Memory B cell (primary cell): ENCODE data around the gene CCDC88B.
"Not testable (repeated sequence)": the region's sequence is repeated elsewhere in the genome, so short reads cannot be mapped to it uniquely, and the experiment has no call there.

ENCODE experiments used
- ATAC-seq: fragments of 150-1000 bp; cut with Tn5 transposase; 2 replicates; pipeline ENCODE4 v1.10.0; 2021; ENCODE audit warnings: low read depth, mild to moderate bottlenecking, moderate library complexity
- DNase-seq, 2 donors: peaks; one replicate each; pipeline ENCODE4 v3.0.0; 2022; ENCODE audit warnings: low spot score in 2 of 2
- H3K27ac Mint-ChIP-seq: one replicate; pipeline ENCODE4 v1.8.0; 2022; ENCODE audit warnings: mild to moderate bottlenecking, moderate library complexity, mixed read lengths
- H3K27me3 Mint-ChIP-seq: one replicate; pipeline ENCODE4 v1.8.0; 2022; ENCODE audit warnings: mixed read lengths
- H3K36me3 Mint-ChIP-seq: one replicate; pipeline ENCODE4 v1.8.0; 2022; ENCODE audit warnings: mild to moderate bottlenecking, mixed read lengths
- H3K4me1 Mint-ChIP-seq: one replicate; pipeline ENCODE4 v1.8.0; 2022; ENCODE audit warnings: mixed read lengths
- H3K4me3 Mint-ChIP-seq: one replicate; pipeline ENCODE4 v1.8.0; 2022; ENCODE audit warnings: mild to moderate bottlenecking, moderate library complexity, mixed read lengths
- H3K9me3 Mint-ChIP-seq: one replicate; pipeline ENCODE4 v1.8.0; 2022; ENCODE audit warnings: mixed read lengths

CCDC88B gene

GRCh38 chr11:64322925-64323260 lies 17.1 kb upstream of the CCDC88B start:
- DNase-seq = no peak
- no peaks in the 10 kb centered on the region for H3K9me3 Mint-ChIP-seq
- peaks cover 9% of the 10 kb centered on the region for H3K4me1 Mint-ChIP-seq
- peaks cover 9% of the 10 kb centered on the region for H3K36me3 Mint-ChIP-seq
- no peaks in the 10 kb centered on the region for H3K27me3 Mint-ChIP-seq
- no peak overlapping the region for H3K4me3 Mint-ChIP-seq
- no peak for ATAC-seq
- peak overlapping the region; percentile 38 for H3K27ac Mint-ChIP-seq

GRCh38 chr11:64323373-64323772 lies 16.6 kb upstream of the CCDC88B start:
- no peak overlapping the region for H3K4me3 Mint-ChIP-seq
- H3K27ac Mint-ChIP-seq = peak overlapping the region; percentile 38
- H3K27me3 Mint-ChIP-seq = no peaks in the 10 kb centered on the region

GRCh38 chr11:64323984-64324383 lies 16.0 kb upstream of the CCDC88B start:
- H3K4me1 Mint-ChIP-seq, ATAC-seq, H3K36me3 Mint-ChIP-seq, H3K9me3 Mint-ChIP-seq, H3K4me3 Mint-ChIP-seq, DNase-seq, H3K27me3 Mint-ChIP-seq: not testable (repeated sequence)
- peak overlapping the region; percentile 19 for H3K27ac Mint-ChIP-seq

More at GRCh38 chr11:64323373-64323772, 16.6 kb upstream of the CCDC88B start:
- DNase-seq (no peak), ATAC-seq (no peak)
- Mint-ChIP-seq H3K36me3 (peaks cover 9% of the 10 kb centered on the region), H3K4me1 (peaks cover 6% of the 10 kb centered on the region), H3K9me3 (no peaks in the 10 kb centered on the region)

- Mint-ChIP-seq H3K4me1 (no peaks in the 10 kb centered on the region), H3K27ac (no peak overlapping the region), H3K36me3 (peaks cover 9% of the 10 kb centered on the region)
These were observed 15.1 kb upstream of the CCDC88B start for GRCh38 chr11:64324692-64325469.

GRCh38 chr11:64327375-64327774 lies 12.6 kb upstream of the CCDC88B start:
- Mint-ChIP-seq H3K27me3 (no peaks in the 10 kb centered on the region), H3K4me3 (no peak overlapping the region), H3K4me1 (peaks cover 11% of the 10 kb centered on the region), H3K36me3 (no peaks in the 10 kb centered on the region), H3K27ac (no peak overlapping the region), H3K9me3 (no peaks in the 10 kb centered on the region)
- no peak for DNase-seq
- ATAC-seq = no peak

More at GRCh38 chr11:64324692-64325469, 15.1 kb upstream of the CCDC88B start:
- ATAC-seq (no peak), DNase-seq (no peak)
- H3K27me3 Mint-ChIP-seq = no peaks in the 10 kb centered on the region
- no peaks in the 10 kb centered on the region for H3K9me3 Mint-ChIP-seq
- no peak overlapping the region for H3K4me3 Mint-ChIP-seq

- Mint-ChIP-seq H3K4me1 (peaks cover 11% of the 10 kb centered on the region), H3K36me3 (no peaks in the 10 kb centered on the region), H3K4me3 (no peak overlapping the region), H3K9me3 (no peaks in the 10 kb centered on the region), H3K27ac (no peak overlapping the region), H3K27me3 (no peaks in the 10 kb centered on the region)
- DNase-seq (no peak), ATAC-seq (no peak)
These were observed 12.0 kb upstream of the CCDC88B start for GRCh38 chr11:64327993-64328392.

GRCh38 chr11:64330888-64331287 lies 9.1 kb upstream of the CCDC88B start:
- no peaks in the 10 kb centered on the region for H3K36me3 Mint-ChIP-seq
- no peak overlapping the region for H3K4me3 Mint-ChIP-seq
- H3K27me3 Mint-ChIP-seq = no peaks in the 10 kb centered on the region
- no peak overlapping the region for H3K27ac Mint-ChIP-seq
- DNase-seq (no peak), ATAC-seq (no peak)
- H3K4me1 Mint-ChIP-seq = peaks cover 25% of the 10 kb centered on the region
- no peaks in the 10 kb centered on the region for H3K9me3 Mint-ChIP-seq

GRCh38 chr11:64331569-64332371 lies 8.2 kb upstream of the CCDC88B start:
- Mint-ChIP-seq H3K27me3 (no peaks in the 10 kb centered on the region), H3K9me3 (no peaks in the 10 kb centered on the region), H3K4me1 (peaks cover 27% of the 10 kb centered on the region), H3K27ac (peak overlapping the region; percentile 29), H3K4me3 (peak overlapping the region; percentile 63), H3K36me3 (no peaks in the 10 kb centered on the region)
- peak; percentile 55 to 60 for DNase-seq
- ATAC-seq = peak; percentile 55

GRCh38 chr11:64333556-64333955 lies 6.4 kb upstream of the CCDC88B start:
- no peak for DNase-seq
- Mint-ChIP-seq H3K9me3 (no peaks in the 10 kb centered on the region), H3K36me3 (no peaks in the 10 kb centered on the region), H3K4me1 (peaks cover 27% of the 10 kb centered on the region), H3K4me3 (no peak overlapping the region), H3K27ac (no peak overlapping the region), H3K27me3 (no peaks in the 10 kb centered on the region)
- ATAC-seq = no peak

GRCh38 chr11:64334764-64335735 lies 5.0 kb upstream of the CCDC88B start:
- peaks cover 37% of the 10 kb centered on the region for H3K4me1 Mint-ChIP-seq
- ATAC-seq = peak; percentile 63
- H3K27me3 Mint-ChIP-seq = no peaks in the 10 kb centered on the region
- peak overlapping the region; percentile 81 for H3K27ac Mint-ChIP-seq
- no peaks in the 10 kb centered on the region for H3K36me3 Mint-ChIP-seq
- H3K4me3 Mint-ChIP-seq = peak overlapping the region; percentile 67
- no peaks in the 10 kb centered on the region for H3K9me3 Mint-ChIP-seq
- peak; percentile 45 to 46 for DNase-seq

- Mint-ChIP-seq H3K9me3 (no peaks in the 10 kb centered on the region), H3K4me3 (no peak overlapping the region), H3K36me3 (peaks cover 6% of the 10 kb centered on the region), H3K27me3 (no peaks in the 10 kb centered on the region), H3K27ac (no peak overlapping the region), H3K4me1 (peaks cover 45% of the 10 kb centered on the region)
- no peak for DNase-seq
- ATAC-seq = no peak
These were observed 2.3 kb upstream of the CCDC88B start for GRCh38 chr11:64337538-64338249.

GRCh38 chr11:64338716-64339115 lies 1.3 kb upstream of the CCDC88B start:
- ATAC-seq = no peak
- DNase-seq = no peak
- Mint-ChIP-seq H3K4me1 (peaks cover 45% of the 10 kb centered on the region), H3K36me3 (peaks cover 7% of the 10 kb centered on the region), H3K4me3 (peak overlapping the region; percentile 91), H3K9me3 (no peaks in the 10 kb centered on the region), H3K27me3 (no peaks in the 10 kb centered on the region), H3K27ac (peak overlapping the region; percentile 99)

- Mint-ChIP-seq H3K4me3 (peak overlapping the region; percentile 91), H3K27me3 (no peaks in the 10 kb centered on the region), H3K27ac (peak overlapping the region; percentile 99), H3K4me1 (peaks cover 45% of the 10 kb centered on the region), H3K9me3 (no peaks in the 10 kb centered on the region), H3K36me3 (peaks cover 7% of the 10 kb centered on the region)
- ATAC-seq (no peak), DNase-seq (no peak)
These were observed 718 bp upstream of the CCDC88B start for GRCh38 chr11:64339286-64339685.
